Endothelial cell of umbilical vein (primary cell): ENCODE data around the gene HJV. TPM values are rescaled to one million over a fixed set of nuclear protein-coding genes. Genes with fewer than 3 reads are reported as not detected.

ENCODE experiments used
- BruUV-seq: library from RNA; stranded (reverse); fragments of 400-500 nt; replicated peaks from 2 replicates; lab custom pipeline; 2021; lab: Mats Ljungman, UMichigan
- CTCF ChIA-PET: fragments of 300-600, 350-600 bp; sonication (Branson Sonifier 250); formaldehyde crosslinking; loops from one replicate; lab custom pipeline; 2021; ENCODE audit warnings: antibody characterized with exemption, inconsistent platforms; lab: Charles Lee
- POLR2A ChIA-PET: fragments of 300-600, 350-600 bp; sonication (Branson Sonifier 250); formaldehyde crosslinking; loops from one replicate; lab custom pipeline; 2021; ENCODE audit warnings: antibody characterized with exemption, inconsistent platforms; lab: Charles Lee
- DNase-seq: peaks from one replicate; pipeline ENCODE4 v3.0.0-alpha.2; 2011; ENCODE audit warnings: low read depth, low spot score
- FAIRE-seq: peaks from 2 replicates; lab custom pipeline; 2011; peaks lifted over from hg19 to GRCh38; lab: Jason Lieb, UNC
- H2AFZ ChIP-seq: 2 replicates; pipeline ENCODE4 v1.6.0; 2012; ENCODE audit warnings: low read depth, low read length, control low read depth, inconsistent platforms
- H3K27ac ChIP-seq: 2 replicates; pipeline ENCODE4 v1.5.1; 2011; ENCODE audit warnings: low read depth, mild to moderate bottlenecking, control low read depth, low read length, moderate library complexity; ENCODE audit not compliant: insufficient read depth
- H3K27me3 ChIP-seq, 2 experiments: 2 replicates each; pipeline versions ENCODE4 v1.6.0 to v1.6.1; 2011; ENCODE audit warnings: low read length in 2 of 2, mixed read lengths in 1 of 2; ENCODE audit not compliant: control insufficient read depth in 2 of 2, insufficient read depth in 2 of 2
- H3K36me3 ChIP-seq, 2 experiments: 2 replicates in 1 of 2; 3 replicates in 1 of 2; pipeline ENCODE4 v1.5.1; 2011; ENCODE audit warnings: low read length in 2 of 2, mild to moderate bottlenecking in 1 of 2, moderate library complexity in 1 of 2; ENCODE audit not compliant: control insufficient read depth in 2 of 2, insufficient read depth in 2 of 2; ENCODE audit errors: extremely low read depth in 1 of 2
- H3K4me1 ChIP-seq: 3 replicates; pipeline ENCODE4 v1.5.1; 2011; ENCODE audit warnings: mild to moderate bottlenecking, low read length; ENCODE audit not compliant: control insufficient read depth, insufficient read depth; ENCODE audit errors: extremely low read depth
- H3K4me2 ChIP-seq: 2 replicates; pipeline ENCODE4 v1.6.1; 2011; ENCODE audit warnings: low read length, control low read depth, mixed read lengths; ENCODE audit not compliant: insufficient read depth
- H3K4me3 ChIP-seq, 3 experiments: fragments of 200-600 bp in 1 of 3; sonication (generic), shearing (Covaris generic) in 1 of 3; replicated peaks in 1 of 3; 2 replicates each; pipeline ENCODE4 v1.5.1; 2011 to 2016; ENCODE audit warnings: control low read depth in 3 of 3, low read length in 3 of 3, mild to moderate bottlenecking in 2 of 3, inconsistent platforms in 1 of 3, low read depth in 1 of 3, moderate library complexity in 1 of 3; ENCODE audit not compliant: insufficient read depth in 1 of 3
- H3K79me2 ChIP-seq: 2 replicates; pipeline ENCODE4 v1.6.0; 2012; ENCODE audit warnings: low read length, inconsistent platforms; ENCODE audit not compliant: control insufficient read depth, insufficient read depth
- H3K9ac ChIP-seq: replicated peaks from 2 replicates; pipeline ENCODE3; 2011; ENCODE audit warnings: low read length, control low read depth; ENCODE audit not compliant: insufficient read depth; ENCODE audit errors: extremely low read depth
- H3K9me1 ChIP-seq: replicated peaks from 3 replicates; pipeline ENCODE4 v1.6.0; 2011; ENCODE audit warnings: mild to moderate bottlenecking, low read length; ENCODE audit not compliant: control insufficient read depth, insufficient read depth; ENCODE audit errors: extremely low read depth
- H3K9me3 ChIP-seq: replicated peaks from 2 replicates; pipeline ENCODE4 v1.5.1; 2012; ENCODE audit warnings: low read length, inconsistent platforms; ENCODE audit not compliant: control insufficient read depth, insufficient read depth
- H4K20me1 ChIP-seq: replicated peaks from 2 replicates; pipeline ENCODE3; 2011; ENCODE audit warnings: mild to moderate bottlenecking, low read length; ENCODE audit not compliant: control insufficient read depth, insufficient read depth; ENCODE audit errors: extremely low read depth
- CTCF ChIP-seq, 2 donors: IDR thresholded peaks; 1 replicate in 1 of 2; 2 replicates in 1 of 2; pipeline ENCODE4 v1.5.1; 2011; ENCODE audit warnings: low read length in 2 of 2, mild to moderate bottlenecking in 2 of 2, moderate library complexity in 2 of 2, control low read depth in 1 of 2, inconsistent platforms in 1 of 2, low read depth in 1 of 2; ENCODE audit not compliant: insufficient read depth in 1 of 2; ENCODE audit errors: extremely low read depth in 1 of 2
- EZH2 ChIP-seq: IDR thresholded peaks from 2 replicates; pipeline ENCODE4 v1.6.1; 2012; ENCODE audit warnings: borderline replicate concordance, low read depth, mild to moderate bottlenecking, moderate library complexity, low read length, inconsistent platforms; ENCODE audit not compliant: severe bottlenecking
- FOS ChIP-seq: IDR thresholded peaks from 2 replicates; pipeline ENCODE4 v1.6.1; 2011; ENCODE audit warnings: mild to moderate bottlenecking, low read length, moderate library complexity, borderline replicate concordance; ENCODE audit not compliant: insufficient read depth
- GATA2 ChIP-seq: IDR thresholded peaks from 2 replicates; pipeline ENCODE4 v1.7.0; 2011; ENCODE audit warnings: low read depth, mild to moderate bottlenecking, moderate library complexity, mixed read lengths, low read length; ENCODE audit not compliant: insufficient read length, insufficient read depth
- JUN ChIP-seq: IDR thresholded peaks from 2 replicates; pipeline ENCODE4 v1.6.1; 2011; ENCODE audit warnings: borderline replicate concordance, low read depth; ENCODE audit not compliant: insufficient read length, insufficient read depth
- MYC ChIP-seq: IDR thresholded peaks from one replicate; pipeline ENCODE4 v1.6.1; 2011; ENCODE audit warnings: mild to moderate bottlenecking, low read depth, low read length
- POLR2A ChIP-seq: IDR thresholded peaks from 2 replicates; pipeline ENCODE4 v1.6.1; 2012; ENCODE audit warnings: low read depth, mild to moderate bottlenecking, control low read depth, low read length
- dilution Hi-C: fragments of 300-500 bp; cut with MboI; formaldehyde crosslinking; loops from one replicate; pipeline ENCODE4 v1.15.0; 2019; ENCODE audit warnings: low sequenced_read_pairs; ENCODE audit not compliant: extremely low pct_ligation_motif_present
- intact Hi-C: fragments of 100-400 bp; cut with micrococcal nuclease; formaldehyde crosslinking; loops from one replicate; pipeline ENCODE4 v1.10.0; 2022
- polyA plus RNA-seq, 4 experiments: library from polyadenylated mRNA; depleted of rRNA in 3 of 4; stranded (reverse) in 3 of 4; unstranded in 1 of 4; fragments of >200 nt; gene quantifications; 2 replicates each; pipeline versions ENCODE4 v1.2.1 to v1.2.3, GENCODE V29; 2011 to 2012; ENCODE audit warnings: missing spikeins in 1 of 4
- small RNA-seq: library from RNA; depleted of rRNA; stranded (forward); fragments of <200 nt; gene quantifications from one replicate; pipeline ENCODE3, GENCODE V24; 2012; ENCODE audit warnings: low replicate concordance, low read depth; ENCODE audit not compliant: insufficient read depth, insufficient read length
- total RNA-seq: library from RNA; stranded (reverse); gene quantifications from 2 replicates; pipeline ENCODE4 v1.2.3, GENCODE V29; 2021

HJV gene
- total and polyA plus RNA-seq, 2 donors (not counting 3 experiments of a cell fraction or from before 2014, with no cell fraction given) = not detected

- Histone ChIP-seq H4K20me1 (no peaks in the 10 kb centered on the region), H3K27me3 (no peaks in the 10 kb centered on the region), H3K79me2 (no peaks in the 10 kb centered on the region), H3K9me1 (no peaks in the 10 kb centered on the region), H3K36me3 (no peaks in the 10 kb centered on the region), H3K4me1 (peaks cover under 1% of the 10 kb centered on the region), H3K27ac (no peak overlapping the region), H2AFZ (no peak overlapping the region), H3K4me2 (no peak overlapping the region), H3K9ac (no peak overlapping the region), H3K9me3 (no peaks in the 10 kb centered on the region), H3K4me3 (no peak overlapping the region)
- FAIRE-seq = no peak
- ChIA-PET CTCF (interaction anchor here (1.5 to 2.0 kb wide), 2 partner anchors 34 to 45 kb away, joined by 4 to 11 read pairs; partner anchors contain the start of gene RBM8A), POLR2A (no interaction called here)
- BruUV-seq = no TSS peak
- no peak for TF ChIP-seq EZH2
- TF ChIP-seq MYC = no peak
- TF ChIP-seq JUN = no peak
- no peak for TF ChIP-seq GATA2
- TF ChIP-seq FOS = no peak
- TF ChIP-seq CTCF (IDR thresholded peaks at IDR 0.05; ENCODE audit: extremely low read depth in 1 of 2, insufficient read depth in 1 of 2, low read depth in 1 of 2, low read length in 2 of 2) = no peak
- no peak for TF ChIP-seq POLR2A
- dilution Hi-C loops (no loop called here), intact Hi-C loops (no loop called here)
- no peak for DNase-seq
Observed at GRCh38 chr1:145972580-145972979, 49.0 kb downstream of the HJV start.

Small RNA genes within 50 kb of the gene (small RNA-seq; reads per million reads assigned to genes)
- 21.0 reads per million, percentile 80 among the genes with 10 or more reads in this experiment for gene RNVU1-6

Other genes with a start within 250 kb of the HJV start
- 17.3 and 20.5 TPM in 2 replicates for gene RNF115, start 197.6 kb downstream of the HJV start, total RNA-seq
- 6.4 and 7.6 TPM in 2 replicates for gene RNF115, start 197.6 kb downstream of the HJV start, polyA plus RNA-seq
- gene POLR3C, start 197.5 kb downstream of the HJV start, total RNA-seq = 30.4 and 31.0 TPM in 2 replicates
- gene POLR3C, start 197.5 kb downstream of the HJV start, polyA plus RNA-seq = 28.4 and 29.5 TPM in 2 replicates
- 3.6 and 5.1 TPM in 2 replicates for gene NUDT17, start 176.1 kb downstream of the HJV start, total RNA-seq
- 9.0 TPM in 2 replicates for gene NUDT17, start 176.1 kb downstream of the HJV start, polyA plus RNA-seq
- 50.1 and 53.3 TPM in 2 replicates for gene PIAS3, start 162.7 kb downstream of the HJV start, total RNA-seq
- gene PIAS3, start 162.7 kb downstream of the HJV start, polyA plus RNA-seq = 69.9 and 71.8 TPM in 2 replicates
- 0.14 and 0.20 TPM in 2 replicates for gene ANKRD35, start 135.9 kb downstream of the HJV start, total RNA-seq
- 0.10 and 0.15 TPM in 2 replicates for gene ANKRD35, start 135.9 kb downstream of the HJV start, polyA plus RNA-seq
- 39.8 and 58.6 TPM in 2 replicates for gene ITGA10, start 111.7 kb downstream of the HJV start, total RNA-seq
- gene ITGA10, start 111.7 kb downstream of the HJV start, polyA plus RNA-seq = 16.9 and 20.6 TPM in 2 replicates
- 29.0 and 30.5 TPM in 2 replicates for gene PEX11B, start 103.0 kb downstream of the HJV start, total RNA-seq
- gene PEX11B, start 103.0 kb downstream of the HJV start, polyA plus RNA-seq = 39.7 and 42.5 TPM in 2 replicates
- gene RBM8A, start 94.3 kb downstream of the HJV start, total RNA-seq = 194 and 200 TPM in 2 replicates
- gene RBM8A, start 94.3 kb downstream of the HJV start, polyA plus RNA-seq = 101 and 192 TPM in 2 replicates
- gene LIX1L, start 63.7 kb downstream of the HJV start, total RNA-seq = 54.9 and 55.6 TPM in 2 replicates
- gene LIX1L, start 63.7 kb downstream of the HJV start, polyA plus RNA-seq = 48.4 and 56.4 TPM in 2 replicates
- 0.24 and 0.60 TPM in 2 replicates for gene ANKRD34A, start 57.2 kb downstream of the HJV start, total RNA-seq
- 0.41 and 0.43 TPM in 2 replicates for gene ANKRD34A, start 57.2 kb downstream of the HJV start, polyA plus RNA-seq
- 15.3 and 18.8 TPM in 2 replicates for gene POLR3GL, start 57.0 kb downstream of the HJV start, total RNA-seq
- gene POLR3GL, start 57.0 kb downstream of the HJV start, polyA plus RNA-seq = 10.6 and 12.4 TPM in 2 replicates
- gene TXNIP, start 25.2 kb downstream of the HJV start, total RNA-seq = 7.6 and 9.1 TPM in 2 replicates
- gene TXNIP, start 25.2 kb downstream of the HJV start, polyA plus RNA-seq = 21.8 and 31.3 TPM in 2 replicates
- 1.8 TPM in 2 replicates for gene NBPF10, start 123.1 kb upstream of the HJV start, total RNA-seq
- 0.57 and 0.61 TPM in 2 replicates for gene NBPF10, start 123.1 kb upstream of the HJV start, polyA plus RNA-seq
- 18.0 and 22.0 TPM in 2 replicates for gene NOTCH2NLA, start 207.3 kb upstream of the HJV start, total RNA-seq
- gene NOTCH2NLA, start 207.3 kb upstream of the HJV start, polyA plus RNA-seq = 7.4 and 7.9 TPM in 2 replicates